NCI-H82 treated with DMSO at 0.1 percent for 48 hours (cell line): ENCODE data around the gene POLR1A.

Experiments
- DNase-seq: peaks from one replicate; lab custom pipeline; 2025; ENCODE audit not compliant: unreplicated experiment; lab: John Stamatoyannopoulos, UW

POLR1A gene

DNA sequence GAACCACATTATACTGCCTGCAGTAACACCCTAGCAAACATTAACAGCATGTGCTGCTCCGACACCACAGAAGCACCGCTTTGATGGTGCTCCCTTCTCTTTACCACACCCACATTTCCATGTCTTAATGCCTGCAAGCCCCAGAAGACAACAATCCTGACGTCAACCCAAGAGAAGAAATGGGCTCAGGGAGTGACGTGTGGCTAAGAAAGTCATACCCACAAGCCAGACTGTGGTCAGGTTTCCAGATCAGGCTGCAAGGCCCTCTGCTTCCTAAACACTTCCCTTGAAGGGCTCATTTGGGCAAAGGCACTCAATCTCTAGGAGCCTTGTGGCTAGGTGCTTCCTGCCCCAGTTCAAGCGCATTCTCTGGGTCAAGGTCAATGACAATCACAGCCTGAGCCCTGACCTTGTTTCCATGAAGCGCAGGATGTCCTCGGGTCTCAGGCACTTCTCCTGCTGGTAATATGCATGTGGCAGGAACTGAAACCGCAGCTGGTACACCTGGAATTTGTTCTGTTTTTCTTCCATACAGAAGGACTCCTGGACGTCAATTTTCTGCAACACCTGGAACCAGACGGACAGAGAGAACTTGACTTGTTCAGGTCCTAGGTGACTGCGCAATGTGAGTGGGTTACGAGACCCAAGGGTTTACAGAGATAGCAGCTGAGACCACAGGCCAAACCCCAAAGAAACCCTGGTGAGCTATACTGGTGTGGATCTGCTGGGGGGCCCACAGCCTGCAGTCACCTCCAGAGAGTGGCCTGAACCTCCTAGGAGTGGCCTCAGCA lies 67.2 kb downstream of the POLR1A start:
- no peak for DNase-seq

DNA sequence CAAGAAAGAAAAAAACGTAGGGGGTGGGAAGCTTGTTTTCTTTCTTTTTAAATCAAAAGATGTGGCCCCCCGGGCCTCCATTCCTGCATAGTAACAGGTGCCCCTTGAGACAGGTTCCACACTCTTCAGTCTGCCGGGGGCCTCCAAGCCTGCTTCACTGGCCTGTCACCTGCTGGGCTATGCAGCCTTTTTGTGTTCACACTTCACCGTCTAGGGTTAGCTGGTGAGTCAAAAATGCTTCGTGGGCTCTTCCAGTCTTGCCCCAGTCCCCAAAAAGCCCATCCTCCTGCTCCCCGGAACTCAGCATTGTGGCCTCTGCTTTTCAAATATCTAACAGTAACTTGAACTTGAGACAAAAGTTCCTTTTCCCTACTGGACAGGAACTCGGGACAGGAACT lies 67.9 kb downstream of the POLR1A start:
- no peak for DNase-seq

DNA sequence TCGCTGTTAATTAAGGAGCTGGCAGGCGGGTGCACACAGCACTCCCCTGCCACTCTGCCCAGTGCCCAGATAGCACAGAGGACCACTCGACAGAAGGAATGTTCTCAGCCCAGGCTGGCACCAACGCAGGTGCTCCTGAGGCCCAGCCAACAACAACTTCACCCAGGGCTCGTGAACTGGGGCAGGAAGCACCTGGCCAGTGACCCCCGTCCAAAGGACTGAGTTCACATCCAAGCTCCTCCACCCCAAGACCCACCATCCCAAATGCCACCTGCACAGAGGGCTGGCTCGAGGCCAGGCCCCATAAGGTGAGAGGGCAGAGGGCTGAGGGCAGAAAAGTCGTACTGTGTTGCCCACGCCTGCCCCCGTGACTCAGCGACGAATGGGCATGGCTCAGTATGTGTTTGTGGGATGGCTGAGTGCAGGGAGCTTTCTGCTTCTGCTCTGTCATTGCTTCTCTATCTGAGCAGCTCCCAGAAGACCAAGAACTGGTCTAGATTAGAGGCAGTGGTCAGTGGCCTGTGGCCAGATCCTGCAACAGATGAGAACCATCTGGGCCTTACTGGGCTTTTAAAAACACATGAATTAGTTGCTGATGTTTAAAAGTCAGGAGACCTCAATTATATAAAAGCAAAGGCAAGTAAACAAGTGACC lies 68.4 kb downstream of the POLR1A start:
- DNase-seq, result no peak

DNA sequence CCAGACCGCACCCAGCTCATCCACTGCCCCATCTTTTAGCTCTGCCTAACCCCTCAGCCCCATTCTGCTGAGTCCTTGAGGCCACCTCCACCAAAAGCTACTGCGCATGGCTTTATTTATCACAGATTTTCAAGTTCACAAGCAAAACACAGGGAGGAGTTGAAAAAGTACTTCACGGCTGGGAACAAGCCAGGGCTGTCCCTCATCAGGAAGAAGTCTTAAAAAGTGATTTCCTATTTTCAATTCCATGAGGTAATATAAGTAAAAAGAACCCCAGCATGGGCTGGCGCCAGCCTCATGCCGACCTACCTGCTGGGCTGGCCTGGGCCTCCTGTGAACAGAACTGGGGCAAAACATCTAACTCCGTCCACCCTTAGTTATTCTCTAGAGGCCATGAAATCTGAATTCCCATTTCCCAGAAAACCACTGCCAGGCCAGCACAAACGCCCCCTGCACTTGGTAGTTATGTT lies 69.0 kb downstream of the POLR1A start:
- no peak for DNase-seq

DNA sequence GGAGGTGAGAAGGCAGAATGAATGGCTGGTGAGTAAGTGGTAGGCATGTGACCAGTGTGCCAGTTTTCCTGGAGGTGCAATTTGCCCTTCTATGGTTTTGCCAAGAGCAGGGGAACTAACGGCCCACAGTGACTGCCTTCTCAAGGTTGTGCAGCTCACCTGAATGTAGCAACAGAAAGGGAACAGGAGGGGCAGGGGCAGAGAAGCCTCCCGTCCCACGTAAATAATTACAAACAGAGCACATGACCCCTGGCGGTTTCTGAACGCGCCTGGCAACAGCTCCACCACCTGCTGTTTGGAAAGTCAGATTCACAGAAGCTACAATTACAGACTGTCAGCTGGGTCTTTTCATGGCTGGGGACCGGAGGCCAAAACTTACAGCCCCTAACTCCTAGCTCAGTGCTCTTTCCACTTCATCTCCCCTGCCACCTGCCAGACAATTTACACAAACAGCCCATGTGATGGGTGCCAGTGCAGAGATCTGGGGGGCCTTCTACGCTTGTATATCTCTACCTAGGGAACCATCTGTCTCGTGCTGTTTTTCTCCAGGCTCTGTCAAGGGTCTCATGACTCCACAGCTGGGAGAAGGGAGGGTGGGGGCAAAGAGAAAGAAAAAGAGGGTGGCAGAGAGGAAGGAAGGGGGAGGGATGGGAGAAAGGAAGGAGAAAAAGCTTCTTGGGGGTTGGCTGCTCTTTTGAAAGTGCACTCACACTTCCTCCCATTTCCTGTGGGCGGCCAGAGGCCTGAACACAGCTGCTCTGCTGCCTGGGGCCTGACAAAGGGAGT lies 69.6 kb downstream of the POLR1A start:
- no peak for DNase-seq

DNA sequence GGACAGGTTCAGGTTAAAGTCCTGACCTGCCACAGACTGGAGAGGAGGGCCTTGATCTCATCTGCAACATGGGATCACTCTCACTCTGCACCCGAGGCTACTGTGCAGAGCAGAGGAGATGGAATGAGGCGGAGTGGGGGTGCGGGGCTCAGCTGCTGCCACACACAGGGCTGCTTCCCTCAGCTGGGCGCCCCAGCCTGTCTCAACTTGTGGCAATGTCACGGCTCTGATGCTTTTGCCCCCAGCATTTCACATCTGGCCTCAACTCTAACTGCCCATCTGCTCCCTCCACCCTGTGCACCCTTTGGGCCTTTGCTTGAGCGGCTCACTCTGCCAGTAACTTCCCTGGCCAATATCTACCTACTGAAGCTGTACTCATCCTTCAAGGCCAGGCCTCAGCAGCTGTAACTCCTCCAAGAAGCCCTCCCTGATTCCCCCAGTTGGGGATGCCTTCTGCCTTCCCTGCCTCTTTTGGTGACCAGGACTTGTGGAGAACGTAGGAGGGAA lies 70.3 kb downstream of the POLR1A start:
- no peak for DNase-seq

DNA sequence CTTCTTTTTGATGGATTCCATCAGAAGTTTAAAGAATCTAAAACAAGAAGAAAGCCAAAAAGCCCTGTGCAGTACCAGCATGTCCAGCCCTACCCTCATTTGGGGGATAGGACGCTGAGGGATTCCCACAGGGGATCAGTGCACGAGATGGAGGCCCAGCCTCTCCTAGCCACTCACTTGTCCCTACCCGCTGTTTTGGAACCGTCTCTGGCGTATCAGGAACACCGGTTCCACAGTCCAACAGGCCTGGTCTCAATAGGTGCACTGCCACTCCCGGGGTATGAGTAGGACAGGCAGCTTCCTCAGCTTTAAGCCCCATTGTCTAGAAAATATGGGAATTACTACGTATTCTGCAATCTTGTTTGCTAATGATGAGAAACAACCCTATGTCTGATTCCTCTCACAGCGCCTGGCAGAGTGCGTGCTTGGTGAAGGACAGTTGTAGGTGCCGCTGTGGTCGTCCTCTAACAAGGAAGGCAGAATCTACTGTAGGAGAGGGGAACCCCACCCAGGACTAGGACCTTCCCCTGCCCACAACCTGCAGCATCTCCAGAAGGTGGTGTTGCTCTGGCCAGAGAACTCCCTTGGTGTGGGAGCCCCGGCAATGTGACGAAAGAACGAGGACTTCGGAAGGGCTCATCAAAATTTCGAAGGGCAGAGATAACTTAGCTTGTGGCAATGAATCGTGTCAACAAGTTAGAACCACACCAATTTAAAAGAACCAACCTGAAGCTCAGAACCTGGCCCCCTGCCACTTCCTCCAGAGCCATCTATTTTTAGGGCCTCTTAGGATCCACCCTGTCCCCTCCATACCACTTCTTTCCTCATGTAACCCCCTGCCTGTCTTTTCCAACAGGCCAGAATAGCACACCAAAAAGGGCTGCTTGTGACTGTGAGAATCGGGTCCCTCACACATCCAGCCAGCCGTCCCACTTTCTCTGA lies 71.7 kb downstream of the POLR1A start:
- DNase-seq, result no peak

DNA sequence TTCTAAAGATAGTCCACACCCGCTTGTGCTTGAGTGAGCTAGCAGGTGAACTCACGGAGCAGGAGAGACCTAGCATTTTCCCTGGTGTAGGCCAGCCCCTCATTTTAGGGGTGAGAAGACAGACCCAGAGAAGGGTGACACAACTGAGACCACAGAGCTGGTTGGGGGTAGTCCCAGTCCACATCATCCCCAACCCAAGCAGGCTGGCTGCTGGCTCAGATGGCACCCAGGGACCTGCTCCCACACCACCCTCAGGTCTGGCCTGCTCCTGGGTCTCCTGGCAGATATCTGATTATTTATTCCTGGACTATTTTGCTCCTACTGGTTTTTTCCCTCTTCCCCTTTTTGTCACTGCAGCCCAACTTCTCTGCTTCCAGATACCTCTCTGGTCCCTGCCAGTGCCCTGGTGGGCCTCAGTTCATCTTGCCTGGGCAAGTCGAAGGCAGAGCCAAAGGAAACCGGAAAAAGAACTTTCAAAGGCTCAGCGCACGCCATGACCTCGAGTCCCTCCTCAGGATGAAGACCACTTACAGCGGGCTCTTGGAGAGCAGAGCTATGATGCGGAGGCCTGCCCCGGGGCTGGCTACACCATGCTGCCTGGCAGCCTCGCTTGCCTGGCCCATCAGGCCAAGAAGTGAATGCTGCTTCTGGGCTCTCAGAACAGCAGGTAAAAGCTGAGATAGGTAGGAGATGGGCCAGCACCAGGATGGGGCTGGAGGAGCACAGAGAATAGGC lies 72.7 kb downstream of the POLR1A start:
- no peak for DNase-seq

DNA sequence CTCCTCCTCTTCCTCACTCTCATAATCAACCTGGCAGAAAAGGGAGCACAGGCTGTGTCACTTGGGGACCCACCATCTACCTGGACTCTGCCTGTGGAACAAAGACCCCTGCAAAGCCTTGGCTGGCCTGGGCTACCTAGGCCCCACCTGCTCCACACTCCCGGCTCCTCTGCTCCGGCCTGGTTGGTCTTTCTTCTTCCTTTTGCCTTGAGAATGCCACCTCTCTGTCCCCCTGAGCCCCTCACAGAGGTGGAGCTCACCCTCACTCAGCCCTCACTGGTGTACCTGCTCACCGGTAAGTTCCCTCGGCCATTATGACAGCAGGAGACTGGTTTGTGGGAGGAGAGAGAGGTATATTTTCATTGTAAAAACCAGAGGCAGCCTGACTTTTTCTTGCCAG lies 74.1 kb downstream of the POLR1A start:
- DNase-seq, result no peak

DNA sequence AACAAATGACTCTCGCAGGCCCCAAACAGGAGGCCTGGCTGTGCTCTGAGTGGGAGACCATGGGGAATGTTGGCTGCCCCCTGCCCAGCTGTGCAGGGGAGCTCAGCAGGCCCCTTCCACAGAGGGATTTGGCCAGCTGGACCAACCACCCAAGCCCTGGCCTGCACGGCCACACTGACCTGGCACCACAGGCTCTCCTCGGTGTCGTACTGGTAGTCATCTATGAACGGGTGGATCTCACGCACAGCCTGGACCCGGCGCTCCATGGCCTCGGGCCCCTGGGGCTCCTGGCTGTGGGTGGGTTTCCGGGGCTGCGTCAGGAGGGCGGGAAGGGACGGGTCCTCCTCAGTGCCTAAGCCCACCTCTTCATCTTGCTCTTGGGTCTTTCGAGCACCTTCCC lies 74.5 kb downstream of the POLR1A start:
- no peak for DNase-seq

DNA sequence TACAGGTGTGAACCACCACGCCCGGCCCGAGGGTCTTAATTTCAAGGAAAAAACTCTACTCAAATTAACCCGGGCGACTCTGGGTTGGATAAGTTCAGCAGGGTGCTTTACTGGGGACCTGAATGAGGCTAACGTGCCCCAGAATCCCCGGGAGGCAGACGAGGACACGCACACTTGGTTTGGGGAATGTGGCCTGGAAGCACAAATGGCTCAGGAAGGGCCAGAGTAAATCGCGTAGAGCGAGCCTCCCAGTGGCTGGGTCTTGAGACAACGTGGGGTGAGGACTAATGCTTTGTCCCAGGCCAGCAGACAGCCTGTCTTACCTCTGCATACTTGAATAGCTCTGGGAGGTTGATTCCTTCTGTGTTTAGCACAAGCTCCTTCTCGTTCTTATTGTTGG lies 75.8 kb downstream of the POLR1A start:
- no peak for DNase-seq

DNA sequence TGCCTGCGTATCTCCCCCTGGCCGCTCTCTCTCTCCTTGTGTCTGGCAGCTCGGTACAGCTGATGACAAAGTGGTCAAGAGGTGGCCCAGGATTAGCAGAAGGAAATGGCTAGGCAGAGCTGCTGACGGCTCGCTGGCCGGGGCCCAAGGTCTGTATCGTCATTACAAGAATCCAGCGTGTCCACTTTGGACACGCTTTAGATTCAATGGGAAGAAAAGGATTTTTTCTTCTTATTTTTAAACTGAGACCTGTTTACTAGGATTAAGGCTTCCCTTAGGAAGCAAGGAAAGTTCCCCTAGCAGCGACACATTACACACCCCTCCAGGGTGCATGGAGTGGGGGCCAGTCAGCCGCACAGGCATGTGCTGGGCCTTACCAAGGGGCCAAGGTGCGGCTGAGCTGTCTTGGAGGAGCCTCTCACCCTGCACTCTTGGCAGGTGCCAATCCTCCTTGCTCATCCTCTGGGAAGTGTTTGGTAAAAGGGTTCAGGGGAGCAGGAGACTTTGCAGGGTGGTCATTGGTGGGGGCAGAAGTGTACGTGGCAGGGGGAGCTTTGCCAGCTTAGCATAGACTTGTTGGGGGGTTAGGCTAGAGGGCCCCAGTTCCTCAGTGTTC lies 76.8 kb downstream of the POLR1A start:
- DNase-seq, result no peak

DNA sequence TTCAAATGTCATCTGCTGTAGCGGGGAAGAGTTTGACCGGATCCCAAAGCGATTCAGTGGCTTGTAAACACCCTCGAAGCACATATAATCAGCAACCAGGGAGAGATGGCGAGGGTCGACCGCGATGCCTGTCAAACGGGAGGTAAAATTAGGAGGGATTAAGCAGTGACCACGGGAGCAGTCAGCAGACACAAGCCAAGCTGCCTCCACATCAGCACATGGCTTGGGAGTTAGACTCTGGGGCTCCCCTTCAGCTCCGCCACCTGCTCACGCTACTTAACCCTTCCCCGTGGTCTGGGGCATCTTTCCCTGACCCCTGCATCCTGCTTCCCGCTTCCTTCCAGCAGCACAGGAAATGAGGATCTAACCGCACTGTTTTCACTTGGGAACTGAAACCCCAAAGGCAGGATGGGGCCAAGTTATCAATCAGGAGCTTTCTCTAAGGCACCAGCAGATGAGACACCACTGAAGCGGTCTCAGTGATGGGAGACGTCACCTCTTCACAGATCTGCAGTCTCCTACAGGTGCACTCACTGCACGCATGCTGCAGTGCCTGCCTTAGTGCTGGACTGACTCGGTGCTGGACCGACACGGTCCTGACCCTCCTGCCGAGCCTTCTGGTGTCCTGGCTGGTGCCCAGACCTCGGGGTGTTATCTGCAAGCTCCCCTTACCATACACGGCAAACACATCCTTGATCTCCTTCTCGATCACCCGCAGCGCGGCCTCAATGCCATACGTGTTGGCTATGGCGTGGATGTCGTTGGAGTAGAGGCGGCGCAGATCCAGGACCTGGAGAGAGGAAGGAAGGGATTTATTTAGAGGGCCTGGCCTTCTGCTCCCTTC lies 77.5 kb downstream of the POLR1A start:
- DNase-seq, result no peak

DNA sequence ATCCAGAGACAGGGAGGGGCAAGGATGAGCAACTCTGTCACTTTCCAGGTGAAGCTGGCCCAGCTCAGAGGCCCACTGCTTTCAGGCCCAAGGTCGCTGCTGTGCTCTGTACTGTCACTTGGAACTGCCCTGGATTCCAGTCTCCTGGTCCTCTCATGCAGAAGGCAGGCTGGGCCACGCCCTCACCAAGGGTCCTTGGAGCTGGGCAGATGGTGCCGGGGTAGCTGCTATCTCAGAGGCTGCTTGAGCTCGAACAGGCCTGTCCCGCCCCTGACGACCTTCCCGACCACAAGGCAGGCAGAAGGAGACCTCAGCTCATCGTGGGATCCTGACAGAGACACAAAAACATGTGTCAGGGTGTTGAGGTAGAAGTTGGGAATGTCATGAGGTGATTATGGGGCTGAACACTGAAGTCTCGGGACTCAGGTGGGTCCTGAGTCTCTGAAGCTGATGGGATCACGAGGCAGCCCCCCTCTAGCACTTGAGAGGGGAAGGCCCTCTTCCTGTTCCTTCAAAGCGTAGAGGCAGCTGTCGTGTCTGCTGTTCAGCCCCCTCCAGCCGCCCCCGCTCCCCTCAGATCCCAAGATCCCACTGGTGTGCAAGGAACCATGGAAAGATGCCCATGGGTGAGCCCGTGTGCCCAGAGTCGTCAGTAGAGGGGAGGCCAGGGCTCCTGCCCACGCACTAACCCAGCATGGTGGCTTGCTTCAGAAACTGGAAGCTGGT lies 78.3 kb downstream of the POLR1A start:
- no peak for DNase-seq

DNA sequence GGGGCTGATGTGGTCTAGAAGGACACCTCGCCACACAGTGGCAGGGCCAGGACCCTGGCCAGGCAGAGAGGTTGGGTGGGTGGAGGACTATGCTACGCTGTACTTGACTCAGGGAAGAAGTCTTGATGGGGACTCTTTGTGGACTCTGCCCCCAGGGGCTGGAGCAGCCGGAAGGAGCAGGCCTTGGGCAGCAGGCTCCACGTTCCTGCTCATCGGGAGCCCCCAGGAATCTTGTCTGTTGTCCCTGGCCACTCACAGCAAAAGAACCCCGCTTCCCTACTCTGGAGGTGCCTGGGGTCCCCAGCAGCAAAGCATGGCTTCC lies 79.0 kb downstream of the POLR1A start:
- DNase-seq, result no peak

DNA sequence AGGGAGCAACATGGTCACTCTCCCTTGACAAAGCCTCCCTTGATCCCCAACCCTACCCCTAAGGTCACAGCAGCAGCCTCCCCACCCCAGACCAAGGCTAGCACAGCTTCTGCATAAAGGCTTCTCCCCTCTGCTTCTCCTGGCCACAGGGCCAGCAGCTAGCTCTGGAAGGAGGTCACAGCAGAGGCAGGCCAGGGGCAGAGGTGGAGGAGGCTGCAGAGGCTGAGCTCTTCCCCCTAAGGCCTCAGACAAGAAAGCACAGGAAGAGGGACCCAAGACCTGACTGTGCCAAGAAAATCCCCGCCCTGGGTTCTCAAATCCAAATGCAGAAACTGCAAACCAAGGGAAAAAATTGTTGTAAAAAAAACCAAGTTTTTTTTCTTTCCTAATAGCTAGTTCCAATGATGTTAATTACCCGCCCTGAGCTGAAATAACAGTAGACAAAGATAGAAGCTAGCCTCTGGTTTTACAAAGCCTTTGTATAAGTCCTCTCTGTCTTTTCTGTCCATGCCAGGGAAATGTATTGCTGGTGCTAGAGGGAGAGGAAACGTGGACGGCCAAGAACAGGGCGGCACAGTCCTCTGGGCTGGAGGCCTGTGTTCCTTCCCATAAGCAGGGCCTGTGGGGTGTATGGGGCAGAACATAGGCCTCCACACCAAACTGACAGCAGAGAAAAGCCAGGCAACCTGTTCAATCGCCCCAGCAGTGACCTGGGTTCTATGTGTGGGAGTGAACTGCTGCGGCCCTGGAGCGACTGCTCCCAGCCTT lies 79.5 kb downstream of the POLR1A start:
- no peak for DNase-seq

DNA sequence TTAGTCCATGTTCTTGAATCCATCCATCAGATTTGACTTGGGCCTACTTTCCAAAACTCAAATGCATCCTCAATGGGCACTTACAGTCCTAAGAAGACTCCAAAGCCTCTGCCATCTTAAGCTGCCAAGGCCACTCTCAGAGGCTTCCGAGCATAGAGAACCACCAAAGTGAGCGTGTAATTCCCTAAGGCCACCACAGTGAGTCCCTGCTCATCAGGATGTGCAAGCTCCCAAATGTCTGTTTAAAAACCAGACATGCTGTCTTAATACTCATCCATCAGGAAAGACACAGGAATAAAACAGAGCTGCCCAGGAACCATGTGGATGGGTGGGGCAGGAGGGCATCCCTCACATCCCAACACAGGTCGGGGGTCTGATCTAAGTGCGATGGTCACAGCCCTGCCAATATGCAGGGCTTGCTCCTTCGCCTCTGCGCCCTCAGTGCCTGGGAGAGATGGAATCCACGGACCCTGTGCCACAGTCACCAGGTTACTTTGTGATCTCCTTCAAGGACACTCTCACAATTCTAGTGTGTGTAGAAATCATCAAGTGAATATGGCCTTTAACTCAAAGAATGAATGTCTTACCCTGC lies 80.4 kb downstream of the POLR1A start:
- DNase-seq, result no peak
